Stimulated activated CD8-positive, alpha-beta memory T cell treated with anti-CD3 and anti-CD28 coated beads, Interleukin-4, amount 100 ng/mL, for 48 hours (primary cell): ENCODE data around the gene SLC8A3.
A peak's percentile ranks its signal among the peaks of the same experiment; 100 is the strongest.

Experiments used
- DNase-seq: peaks from one replicate; pipeline ENCODE4 v3.0.0-alpha.2; 2020

SLC8A3 gene

GRCh38 chr14:70064136-70064865 lies 124.5 kb downstream of the SLC8A3 start:
- DNase-seq, result no peak

- DNase-seq, result no peak
Observed at GRCh38 chr14:70061108-70061507, 127.6 kb downstream of the SLC8A3 start.

GRCh38 chr14:70059545-70059944 lies 129.2 kb downstream of the SLC8A3 start:
- DNase-seq, result no peak

GRCh38 chr14:70057519-70058136 lies 131.1 kb downstream of the SLC8A3 start:
- no peak for DNase-seq

- peak; percentile 50 for DNase-seq
Observed at GRCh38 chr14:70052990-70053389, 135.8 kb downstream of the SLC8A3 start.

- no peak for DNase-seq
Observed at GRCh38 chr14:70050136-70050535, 138.6 kb downstream of the SLC8A3 start.

GRCh38 chr14:70049605-70050004 lies 139.1 kb downstream of the SLC8A3 start:
- no peak for DNase-seq

- DNase-seq, result no peak
Observed at GRCh38 chr14:70048313-70048654, 140.5 kb downstream of the SLC8A3 start.

GRCh38 chr14:70047598-70048312 lies 141.0 kb downstream of the SLC8A3 start:
- no peak for DNase-seq

- DNase-seq, result peak; percentile 34
Observed at GRCh38 chr14:70045844-70046535, 142.8 kb downstream of the SLC8A3 start.

GRCh38 chr14:70045310-70045709 lies 143.4 kb downstream of the SLC8A3 start:
- DNase-seq, result no peak

GRCh38 chr14:70043001-70043400 lies 145.8 kb downstream of the SLC8A3 start:
- no peak for DNase-seq

- no peak for DNase-seq
Observed at GRCh38 chr14:70036665-70037064, 152.1 kb downstream of the SLC8A3 start.

- DNase-seq, result no peak
Observed at GRCh38 chr14:70034257-70034656, 154.5 kb downstream of the SLC8A3 start.

- no peak for DNase-seq
Observed at GRCh38 chr14:70033561-70033960, 155.2 kb downstream of the SLC8A3 start.

- no peak for DNase-seq
Observed at GRCh38 chr14:70033116-70033515, 155.6 kb downstream of the SLC8A3 start.

GRCh38 chr14:70032447-70032846 lies 156.3 kb downstream of the SLC8A3 start:
- DNase-seq, result no peak

GRCh38 chr14:70032016-70032415 lies 156.7 kb downstream of the SLC8A3 start:
- no peak for DNase-seq

- DNase-seq, result no peak
Observed at GRCh38 chr14:70029296-70030132, 159.2 kb downstream of the SLC8A3 start.

GRCh38 chr14:70027785-70028428 lies 160.8 kb downstream of the SLC8A3 start:
- peak; percentile 89 for DNase-seq

GRCh38 chr14:70023871-70024270 lies 164.9 kb downstream of the SLC8A3 start:
- no peak for DNase-seq
